ENCODE data around the gene DUSP5. TPM values are rescaled to one million over a fixed set of nuclear protein-coding genes. Genes with fewer than 3 reads are reported as not detected.

The DUSP5 gene
- total and polyA plus RNA-seq, 8 donors, result 2.7 to 12.8 (median 5.5) TPM

- ATAC-seq (no peak), FAIRE-seq (no peak), DNase-seq (no peak)
- Histone ChIP-seq H3K9me3 (no peaks in the 10 kb centered on the region), H3K27ac (no peak overlapping the region), H3K4me3 (no peak overlapping the region), H3K36me3 (no peaks in the 10 kb centered on the region), H3K27me3 (no peaks in the 10 kb centered on the region), H3K4me1 (no peaks in the 10 kb centered on the region)
- intact Hi-C loops (cut with DNase I), result no loop called here
- no peak for TF ChIP-seq CTCF (IDR thresholded peaks at IDR 0.05)
- WGBS, 2 donors, result 82 to 95% methylated on average over 3 of the region's 3 CpGs
These were observed 17.3 kb upstream of the DUSP5 start for GRCh38 chr10:110480387-110480786.

- WGBS, 2 donors, result 74 to 89% methylated on average over 1 of the region's 1 CpG
- Histone ChIP-seq H3K4me1 (no peaks in the 10 kb centered on the region), H3K27ac (no peak overlapping the region), H3K9me3 (no peaks in the 10 kb centered on the region), H3K4me3 (no peak overlapping the region), H3K36me3 (no peaks in the 10 kb centered on the region), H3K27me3 (no peaks in the 10 kb centered on the region)
- no peak for TF ChIP-seq CTCF (IDR thresholded peaks at IDR 0.05)
- ATAC-seq, result no peak
- no peak for DNase-seq
- intact Hi-C loops (cut with DNase I), result no loop called here
- no peak for FAIRE-seq
These were observed 15.8 kb upstream of the DUSP5 start for GRCh38 chr10:110481919-110482318.

GRCh38 chr10:110483633-110484032 lies 14.1 kb upstream of the DUSP5 start:
- no peak for TF ChIP-seq CTCF (IDR thresholded peaks at IDR 0.05)
- Histone ChIP-seq H3K27me3 (no peaks in the 10 kb centered on the region), H3K36me3 (no peaks in the 10 kb centered on the region), H3K9me3 (no peaks in the 10 kb centered on the region), H3K4me3 (no peak overlapping the region), H3K27ac (no peak overlapping the region), H3K4me1 (no peaks in the 10 kb centered on the region)
- 56 to 66% methylated on average over 2 of the region's 2 CpGs for WGBS, 2 donors
- FAIRE-seq (no peak), DNase-seq (no peak), ATAC-seq (no peak)
- intact Hi-C loops (cut with DNase I), result no loop called here

- ATAC-seq (no peak), FAIRE-seq (no peak)
- WGBS, 2 donors, result 53 to 61% methylated on average over 3 of the region's 3 CpGs
These were observed 12.2 kb upstream of the DUSP5 start for GRCh38 chr10:110485541-110485940.

More at GRCh38 chr10:110485541-110485940, 12.2 kb upstream of the DUSP5 start:
- Histone ChIP-seq H3K27ac (no peak overlapping the region), H3K4me3 (no peak overlapping the region), H3K9me3 (no peaks in the 10 kb centered on the region), H3K27me3 (no peaks in the 10 kb centered on the region), H3K4me1 (no peaks in the 10 kb centered on the region), H3K36me3 (no peaks in the 10 kb centered on the region)
- TF ChIP-seq CTCF (IDR thresholded peaks at IDR 0.05), result no peak
- intact Hi-C loops (cut with DNase I), result no loop called here
- DNase-seq, result no peak
